NCI-H526 (cell line): Measurements from ENCODE around the gene GABARAP.
A peak's percentile ranks its signal among the peaks of the same experiment; 100 is the strongest.
"Not testable (repeated sequence)": the region's sequence is repeated elsewhere in the genome, so short reads cannot be mapped to it uniquely, and the experiment has no call there.

Experiments used
- DNase-seq, 2 experiments: peaks; one replicate each; lab custom pipeline; 2025; lab: John Stamatoyannopoulos, UW

GABARAP gene

GRCh38 chr17:7260651-7261378 lies 18.6 kb upstream of the GABARAP start:
- DNase-seq: peak in 1 of 2 experiments; percentile 61

DNA sequence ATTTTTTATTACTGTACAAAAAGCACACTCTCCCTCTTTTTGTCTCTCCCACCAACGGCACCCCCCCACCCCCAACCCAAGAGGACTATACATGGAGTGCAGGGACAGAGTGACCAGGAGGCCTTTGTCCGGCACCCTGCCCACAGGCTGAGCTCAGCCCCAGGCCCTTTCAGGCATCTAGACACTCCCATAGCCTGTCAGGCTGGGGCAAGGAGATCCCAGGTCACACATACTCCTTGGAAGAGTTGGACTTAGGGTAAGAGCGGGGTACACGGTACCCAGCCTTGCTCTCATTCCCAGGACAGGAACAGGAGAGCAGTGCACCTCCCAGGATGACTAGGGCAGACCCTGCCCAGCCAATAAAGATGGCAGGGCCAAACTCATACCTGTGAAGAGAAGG lies 17.9 kb upstream of the GABARAP start:
- DNase-seq: no peak

- no peak for DNase-seq
Observed at GRCh38 chr17:7259555-7259889, 17.3 kb upstream of the GABARAP start.

- no peak for DNase-seq
Observed at GRCh38 chr17:7258731-7259554, 16.7 kb upstream of the GABARAP start.

DNA sequence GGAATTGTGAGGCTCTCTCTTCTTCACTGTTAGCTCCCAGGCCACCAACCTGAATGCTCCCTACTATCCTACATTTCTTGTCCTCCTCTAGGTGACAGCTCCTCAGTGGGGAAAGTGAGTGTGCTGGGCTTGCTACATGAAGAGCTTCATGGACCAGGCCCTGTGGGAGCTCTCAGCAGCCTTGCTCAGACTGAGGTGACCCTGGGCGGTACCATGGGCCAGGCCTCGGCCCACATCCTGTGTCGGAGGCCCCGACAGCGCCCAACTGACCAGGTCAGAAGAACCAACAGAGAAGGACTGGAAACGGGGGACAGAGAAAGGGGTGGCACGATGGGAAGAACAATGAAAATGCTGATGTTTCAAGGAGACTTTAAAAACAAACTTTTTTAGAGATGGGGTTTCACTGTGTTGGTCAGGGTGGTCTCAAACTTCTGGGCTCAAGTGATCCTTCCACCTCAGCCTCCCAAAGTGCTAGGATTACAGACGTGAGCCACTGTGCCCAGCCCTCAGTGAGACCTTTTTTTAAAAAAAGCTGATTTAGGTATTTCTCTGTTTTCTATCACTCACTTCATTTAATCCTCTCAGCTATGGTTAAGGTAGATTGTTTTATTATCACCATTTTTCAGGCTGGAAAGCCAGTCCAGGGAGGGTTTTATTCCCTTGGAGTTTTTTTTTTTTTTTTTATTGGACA lies 14.7 kb upstream of the GABARAP start:
- DNase-seq: no peak

- DNase-seq: no peak
Observed at GRCh38 chr17:7254511-7254910, 12.3 kb upstream of the GABARAP start.

- no peak for DNase-seq
Observed at GRCh38 chr17:7253082-7253481, 10.8 kb upstream of the GABARAP start.

DNA sequence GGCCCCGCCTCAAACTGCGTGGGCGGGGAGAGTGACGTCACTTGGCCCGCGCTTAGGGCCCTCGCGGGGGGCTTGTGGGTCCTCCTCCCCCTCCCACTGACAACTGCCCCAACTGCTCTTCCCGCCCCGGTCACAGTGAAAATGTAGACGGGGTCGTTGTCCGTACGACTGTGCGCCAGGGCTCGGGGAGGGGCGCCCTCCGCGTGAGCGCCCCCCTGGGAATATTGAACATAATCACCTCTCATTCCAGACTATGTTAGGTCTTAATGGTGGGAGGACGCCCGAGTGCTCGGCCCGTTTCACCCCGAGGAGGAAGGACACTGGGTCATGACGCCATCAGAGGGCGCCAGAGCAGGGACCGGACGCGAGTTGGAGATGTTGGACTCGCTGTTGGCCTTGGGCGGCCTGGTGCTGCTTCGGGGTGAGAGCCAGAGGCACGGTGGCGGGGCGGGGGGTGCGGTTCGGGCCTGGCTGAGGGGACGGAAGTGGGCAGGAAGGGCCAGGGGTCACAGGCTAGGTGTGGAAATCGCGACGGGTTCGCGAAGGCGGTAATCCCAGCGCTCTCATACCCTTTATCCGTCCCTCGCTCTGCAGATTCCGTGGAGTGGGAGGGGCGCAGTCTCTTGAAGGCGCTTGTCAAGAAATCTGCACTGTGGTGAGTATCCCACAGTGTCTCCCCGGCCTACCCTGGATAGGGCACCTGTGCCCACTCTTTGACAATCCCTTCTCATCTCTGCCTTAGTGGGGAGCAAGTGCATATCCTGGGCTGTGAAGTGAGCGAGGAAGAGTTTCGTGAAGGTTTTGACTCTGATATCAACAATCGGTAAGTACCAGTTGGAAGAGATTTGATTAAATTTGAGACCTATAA lies 10.2 kb upstream of the GABARAP start, which contains the start of gene ELP5:
ELP5 (plus strand) TSS at position 40 of the 868 bp plus-strand sequence; CDS start at position 376, 336 bp downstream.
- DNase-seq: peak; percentile 89 to 92

GRCh38 chr17:7251661-7252175 lies 9.5 kb upstream of the GABARAP start, which contains the start of gene CTDNEP1:
Gene CTDNEP1 (minus strand): TSS chr17:7251734. CDS start chr17:7251296, 438 bp downstream.
- peak; percentile 95 for DNase-seq

DNA sequence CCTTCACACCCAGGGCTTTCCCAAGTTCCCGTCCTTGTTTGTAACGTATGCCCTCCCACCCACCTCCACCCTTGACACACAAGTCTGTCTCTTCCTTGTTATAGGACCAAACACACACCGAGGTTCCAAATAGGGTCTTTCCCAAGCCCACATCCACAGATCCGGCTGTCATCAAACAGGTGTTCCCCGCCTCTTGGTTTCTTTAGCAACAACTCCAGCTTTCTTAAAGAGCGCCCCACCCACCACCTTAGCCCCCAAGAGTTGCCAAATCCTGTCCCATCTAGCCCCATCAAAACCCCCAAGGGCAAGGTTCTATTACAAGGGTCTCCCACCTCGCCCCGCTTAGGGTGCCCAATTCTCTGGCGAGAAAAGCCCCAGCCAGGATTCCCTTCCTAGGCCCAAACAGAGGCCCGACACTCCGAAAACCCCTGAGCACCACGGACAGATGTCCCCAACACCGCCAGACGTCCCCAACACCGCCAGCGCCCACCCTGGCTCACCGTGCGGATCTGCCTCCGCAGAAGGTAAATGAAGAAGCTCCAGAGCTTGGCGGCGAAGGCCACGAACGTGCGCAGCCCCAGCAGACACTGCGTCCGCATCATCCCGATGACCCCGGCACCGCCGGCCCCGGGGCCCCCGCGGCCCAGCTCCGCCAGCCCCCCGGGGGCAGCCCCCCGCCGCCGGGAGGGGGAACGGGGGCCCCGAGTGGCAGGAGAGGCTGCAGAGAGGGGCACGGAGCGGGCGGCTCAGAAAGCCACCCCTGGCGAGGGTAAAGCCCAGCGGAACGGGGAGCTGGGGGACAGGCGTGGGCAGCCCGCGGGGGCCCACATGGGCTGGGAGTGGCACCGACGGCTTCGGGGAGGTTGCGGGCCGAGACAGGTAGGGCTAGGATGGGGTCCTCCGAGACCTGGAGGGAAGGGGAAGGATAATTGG lies 8.7 kb upstream of the GABARAP start:
- DNase-seq: no peak

DNA sequence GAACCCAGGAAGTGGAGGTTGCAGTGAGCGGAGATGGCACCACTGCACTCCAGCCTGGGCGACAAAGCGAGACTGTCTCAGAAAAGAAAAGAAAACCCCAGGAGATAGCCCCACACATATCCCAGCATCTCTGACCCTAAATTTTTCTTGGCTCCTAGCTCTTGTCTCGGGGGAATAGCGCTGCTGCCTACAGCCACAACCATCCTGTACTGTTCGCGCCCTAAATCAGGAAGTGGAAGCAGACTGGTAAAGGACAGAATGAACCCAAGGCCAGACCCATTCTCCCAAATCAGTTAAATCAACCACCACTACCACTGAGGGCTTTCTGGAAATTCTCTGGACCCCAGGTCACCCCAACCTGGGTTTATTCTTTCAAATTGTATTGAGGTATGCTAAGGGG lies 7.6 kb upstream of the GABARAP start:
- no peak for DNase-seq

DNA sequence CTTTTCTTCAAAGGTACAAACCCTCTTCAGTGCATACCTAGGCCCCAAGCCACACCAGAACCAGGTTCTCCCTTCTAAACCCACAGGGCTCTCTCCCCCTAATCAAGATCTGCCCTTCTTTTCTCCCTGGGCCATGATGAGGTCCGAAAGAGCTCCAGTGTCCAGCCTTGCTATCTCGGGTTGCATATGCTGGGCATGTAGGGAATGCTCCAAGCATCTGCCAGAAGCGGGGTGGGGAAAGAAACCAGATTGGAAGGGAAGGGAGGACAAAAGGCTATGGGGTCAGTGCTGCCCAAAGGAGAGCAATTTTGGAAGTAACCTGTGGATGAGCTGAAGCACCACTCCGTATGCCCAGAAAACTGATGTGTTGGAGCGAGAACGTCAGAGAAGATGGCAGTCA lies 7.0 kb upstream of the GABARAP start:
- no peak for DNase-seq

DNA sequence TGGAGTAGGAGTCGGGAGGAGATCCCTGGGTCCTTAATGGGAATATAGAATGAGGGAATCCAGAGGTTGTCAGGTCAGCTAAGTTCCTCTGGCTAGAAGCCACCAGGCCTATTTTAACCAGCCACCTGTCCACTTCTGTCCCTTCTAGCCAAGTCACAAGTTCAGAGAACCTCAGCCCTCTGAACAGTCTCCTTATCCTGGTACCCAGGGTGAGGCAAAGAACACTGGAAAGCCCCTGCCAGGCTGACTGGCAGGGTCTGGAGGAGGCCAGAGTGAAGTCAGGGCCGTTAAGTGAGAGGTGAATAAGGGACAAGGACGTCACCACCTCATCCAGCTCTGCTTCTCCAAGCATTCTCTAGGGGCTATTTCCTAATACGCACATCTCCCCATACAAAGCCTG lies 6.5 kb upstream of the GABARAP start:
- no peak for DNase-seq

- DNase-seq: no peak
Observed at GRCh38 chr17:7246779-7247178, 4.5 kb upstream of the GABARAP start.

- DNase-seq: not testable (repeated sequence)
Observed at GRCh38 chr17:7243838-7244237, 1.6 kb upstream of the GABARAP start.

- no peak for DNase-seq
Observed at GRCh38 chr17:7243453-7243729, 1.1 kb upstream of the GABARAP start.

DNA sequence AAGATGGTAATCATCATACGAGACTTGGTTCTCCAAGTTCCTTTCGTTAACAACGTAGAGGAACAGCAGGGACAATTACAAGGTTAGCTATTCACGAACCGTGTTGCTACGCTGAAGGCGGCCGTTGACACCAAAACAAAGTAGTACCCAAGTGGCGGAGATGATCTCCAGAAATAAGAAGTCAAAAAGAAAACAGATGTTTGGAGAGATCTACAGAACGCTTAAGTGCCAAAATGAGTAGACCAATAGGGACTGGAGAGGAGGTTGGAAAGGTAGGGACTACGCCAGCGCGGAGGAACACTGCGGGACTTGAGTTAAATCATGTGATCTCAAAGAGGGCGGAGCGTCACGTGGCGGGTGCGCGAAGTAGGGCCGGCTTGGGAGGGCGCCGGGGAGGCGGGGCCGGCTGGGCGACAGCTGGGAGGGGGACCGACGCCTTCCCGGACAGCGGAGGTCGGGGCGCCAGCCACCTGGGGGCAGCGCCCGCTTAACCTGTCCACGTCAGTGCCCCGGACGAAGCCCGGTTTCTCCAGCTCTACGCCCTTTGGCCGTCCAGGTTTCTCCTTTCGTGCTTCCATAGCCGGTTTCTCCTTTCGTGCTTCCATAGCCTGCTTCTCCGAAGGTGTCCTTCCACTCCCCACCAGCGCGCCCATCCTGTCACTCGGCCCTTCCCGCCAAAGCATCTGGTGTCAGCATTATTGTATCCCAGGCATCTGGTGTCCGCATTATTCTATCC lies 636 bp upstream of the GABARAP start:
- peak; percentile 79 to 93 for DNase-seq

- no peak for DNase-seq
Observed at GRCh38 chr17:7241090-7241733, 1.0 kb downstream of the GABARAP start.

- no peak for DNase-seq
Observed at GRCh38 chr17:7240375-7240774, 1.9 kb downstream of the GABARAP start.
